ENCODE data around the gene SLC22A12. TPM values are rescaled to one million over a fixed set of nuclear protein-coding genes. Genes with fewer than 3 reads are reported as not detected.

SLC22A12 gene
- total RNA-seq, 4 donors from 2014 or later = not detected

- TF ChIP-seq POLR2A (IDR thresholded peaks at IDR 0.05) = no peak
- TF ChIP-seq, protein P1, sequence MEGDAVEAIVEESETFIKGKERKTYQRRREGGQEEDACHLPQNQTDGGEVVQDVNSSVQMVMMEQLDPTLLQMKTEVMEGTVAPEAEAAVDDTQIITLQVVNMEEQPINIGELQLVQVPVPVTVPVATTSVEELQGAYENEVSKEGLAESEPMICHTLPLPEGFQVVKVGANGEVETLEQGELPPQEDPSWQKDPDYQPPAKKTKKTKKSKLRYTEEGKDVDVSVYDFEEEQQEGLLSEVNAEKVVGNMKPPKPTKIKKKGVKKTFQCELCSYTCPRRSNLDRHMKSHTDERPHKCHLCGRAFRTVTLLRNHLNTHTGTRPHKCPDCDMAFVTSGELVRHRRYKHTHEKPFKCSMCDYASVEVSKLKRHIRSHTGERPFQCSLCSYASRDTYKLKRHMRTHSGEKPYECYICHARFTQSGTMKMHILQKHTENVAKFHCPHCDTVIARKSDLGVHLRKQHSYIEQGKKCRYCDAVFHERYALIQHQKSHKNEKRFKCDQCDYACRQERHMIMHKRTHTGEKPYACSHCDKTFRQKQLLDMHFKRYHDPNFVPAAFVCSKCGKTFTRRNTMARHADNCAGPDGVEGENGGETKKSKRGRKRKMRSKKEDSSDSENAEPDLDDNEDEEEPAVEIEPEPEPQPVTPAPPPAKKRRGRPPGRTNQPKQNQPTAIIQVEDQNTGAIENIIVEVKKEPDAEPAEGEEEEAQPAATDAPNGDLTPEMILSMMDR (IDR thresholded peaks at IDR 0.05) = no peak
- H3K27me3 ChIP-seq = peaks cover 65% of the 10 kb centered on the region
- WGBS, 2 donors (ENCODE audit: low coverage in 1 of 2) = 3 to 20% methylated on average over 2 to 44 of the region's 53 CpGs
- H3K9me3 ChIP-seq = no peaks in the 10 kb centered on the region
- no peak for DNase-seq
- intact Hi-C loops (cut with DNase I; ENCODE audit: low total_unique reads) (no loop called here), in situ Hi-C loops (cut with MboI; ENCODE audit: low pct_ligation_motif_present in 1 of 4, low pct_unique_long_range_greater_than_20kb in 1 of 4, low sequenced_read_pairs in 3 of 4) (no loop called here)
- H3K36me3 ChIP-seq = no peaks in the 10 kb centered on the region
- H3K4me1 ChIP-seq = peaks cover 0 to 18% (median 8%) of the 10 kb centered on the region in 4 donors
- peak overlapping the region in 2 of 4 donors; percentile 40 to 68 for H3K27ac ChIP-seq
- peak overlapping the region; percentile 21 to 49 (median 41) for H3K4me3 ChIP-seq
Observed at GRCh38 chr11:64643256-64643881, 52.3 kb downstream of the SLC22A12 start.

GRCh38 chr11:64643920-64644646 is 53.1 kb downstream of the SLC22A12 start:
- intact Hi-C loops (cut with DNase I; ENCODE audit: low total_unique reads) = no loop called here
- TF ChIP-seq POLR2AphosphoS5 (IDR thresholded peaks at IDR 0.05) = no peak
- TF ChIP-seq, protein P1 (IDR thresholded peaks at IDR 0.05) = no peak
- TF ChIP-seq EP300 (IDR thresholded peaks at IDR 0.05; ENCODE audit: low read depth) = no peak
- no peak for TF ChIP-seq POLR2A (IDR thresholded peaks at IDR 0.05)
- 21% methylated on average over 19 of the region's 19 CpGs; no CpG with 5 or more reads in 1 of the 2 donors for WGBS, 2 donors (ENCODE audit: low coverage in 1 of 2)
- peak overlapping the region in 1 of 4 donors; percentile 68 for H3K27ac ChIP-seq
- in situ Hi-C loops (cut with MboI; ENCODE audit: low pct_ligation_motif_present in 1 of 4, low pct_unique_long_range_greater_than_20kb in 1 of 4, low sequenced_read_pairs in 3 of 4) = no loop called here
- no peaks in the 10 kb centered on the region for H3K36me3 ChIP-seq
- peaks cover 65% of the 10 kb centered on the region for H3K27me3 ChIP-seq
- H3K9me3 ChIP-seq = no peaks in the 10 kb centered on the region
- H3K4me3 ChIP-seq = peak overlapping the region in 2 of 4 donors; percentile 35 to 49
- peaks cover 0 to 16% (median 6%) of the 10 kb centered on the region in 4 donors for H3K4me1 ChIP-seq
- no peak for DNase-seq

DNA sequence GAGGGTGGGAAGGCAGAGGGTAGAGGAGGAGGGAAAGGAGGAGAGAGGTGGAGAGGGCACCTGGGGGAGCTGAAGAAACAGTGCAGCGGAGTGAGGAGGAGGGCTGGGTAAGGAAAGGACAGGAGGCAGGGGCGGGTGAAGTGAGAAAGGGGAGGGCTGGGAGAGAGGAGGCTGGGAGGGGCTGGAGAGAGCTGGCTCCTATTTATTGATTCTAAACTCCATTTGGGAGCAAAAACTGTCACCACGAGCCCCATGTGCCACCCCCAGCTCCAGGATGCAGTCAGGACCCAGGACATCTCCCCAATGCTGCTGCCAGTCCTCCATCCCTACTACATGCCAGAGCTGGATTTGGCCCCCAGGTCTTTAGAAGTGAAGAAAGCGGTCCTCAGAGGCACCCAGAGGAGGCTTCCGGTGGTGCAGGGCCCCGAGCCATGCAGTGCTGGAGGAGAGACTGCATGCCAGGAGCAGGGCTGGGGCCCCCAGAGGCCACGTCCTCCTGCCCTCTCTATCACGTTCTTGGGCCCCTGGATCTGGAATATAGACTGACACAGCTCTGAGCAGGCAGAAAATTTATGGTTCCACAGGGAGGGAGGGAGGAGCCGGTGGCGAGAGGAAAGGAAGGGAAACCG is 53.7 kb downstream of the SLC22A12 start:
- peaks cover 60% of the 10 kb centered on the region for H3K27me3 ChIP-seq
- intact Hi-C loops (cut with DNase I; ENCODE audit: low total_unique reads) = no loop called here
- in situ Hi-C loops (cut with MboI; ENCODE audit: low pct_ligation_motif_present in 1 of 4, low pct_unique_long_range_greater_than_20kb in 1 of 4, low sequenced_read_pairs in 3 of 4) = no loop called here
- DNase-seq = no peak
- H3K9me3 ChIP-seq = no peaks in the 10 kb centered on the region
- no peak for TF ChIP-seq POLR2A (IDR thresholded peaks at IDR 0.05)
- TF ChIP-seq, protein P1 (IDR thresholded peaks at IDR 0.05) = peak in 2 of 5 experiments; percentile 4 to 17
- peaks cover 0 to 16% (median 6%) of the 10 kb centered on the region in 4 donors for H3K4me1 ChIP-seq
- H3K4me3 ChIP-seq = no peak overlapping the region
- no peak overlapping the region for H3K27ac ChIP-seq
- 40 to 41% methylated on average over 2 to 11 of the region's 11 CpGs for WGBS, 2 donors (ENCODE audit: low coverage in 1 of 2)
- no peaks in the 10 kb centered on the region for H3K36me3 ChIP-seq

- in situ Hi-C loops (cut with MboI; ENCODE audit: low pct_ligation_motif_present in 1 of 4, low pct_unique_long_range_greater_than_20kb in 1 of 4, low sequenced_read_pairs in 3 of 4) = no loop called here
- TF ChIP-seq POLR2A (IDR thresholded peaks at IDR 0.05) = no peak
- no peak for TF ChIP-seq EP300 (IDR thresholded peaks at IDR 0.05; ENCODE audit: low read depth)
- TF ChIP-seq, protein P1 (IDR thresholded peaks at IDR 0.05) = no peak
- no peak for TF ChIP-seq POLR2AphosphoS5 (IDR thresholded peaks at IDR 0.05)
- Histone ChIP-seq H3K4me3 (no peak overlapping the region), H3K36me3 (no peaks in the 10 kb centered on the region), H3K27me3 (peaks cover 36% of the 10 kb centered on the region), H3K9me3 (no peaks in the 10 kb centered on the region), H3K4me1 (peaks cover 0 to 14% (median 3%) of the 10 kb centered on the region in 4 donors), H3K27ac (no peak overlapping the region)
- DNase-seq = no peak
- 77% methylated on average over 9 of the region's 9 CpGs; no CpG with 5 or more reads in 1 of the 2 donors for WGBS, 2 donors (ENCODE audit: low coverage in 1 of 2)
- intact Hi-C loops (cut with DNase I; ENCODE audit: low total_unique reads) = no loop called here
Observed at GRCh38 chr11:64647019-64647779, 56.2 kb downstream of the SLC22A12 start.

All from transverse colon (tissue), 4 donors.